SU-DHL-6 (cell line): ENCODE results near the gene HSD11B2.

Experiments used
- H2AFZ ChIP-seq: fragments of 200-600 bp; sonication (generic); 2 replicates; pipeline ENCODE4 v1.6.1; 2014; ENCODE audit warnings: low read depth, mild to moderate bottlenecking, moderate library complexity, mixed read lengths, antibody characterized with exemption, low read length; ENCODE audit not compliant: severe bottlenecking
- H3F3A ChIP-seq: fragments of 200-600 bp; shearing (Covaris generic); 2 replicates; pipeline ENCODE4 v1.6.0; 2016; ENCODE audit warnings: antibody characterized with exemption, mild to moderate bottlenecking; ENCODE audit not compliant: insufficient read depth
- H3K27ac ChIP-seq: fragments of 200-600 bp; sonication (generic); 2 replicates; pipeline ENCODE4 v1.5.1; 2016; ENCODE audit warnings: low read depth, mild to moderate bottlenecking, low read length, moderate library complexity, mixed read lengths
- H3K27me3 ChIP-seq: fragments of 200-600 bp; sonication (generic), shearing (Covaris generic); 2 replicates; pipeline ENCODE4 v1.6.0; 2014; ENCODE audit warnings: mild to moderate bottlenecking, low read length
- H3K36me3 ChIP-seq: fragments of 200-600 bp; sonication (generic); 2 replicates; pipeline ENCODE4 v1.6.1; 2014; ENCODE audit warnings: mild to moderate bottlenecking, low read length, mixed read lengths
- H3K4me2 ChIP-seq: fragments of 300-600, 200-600 bp; shearing (Covaris generic), sonication (generic); 2 replicates; pipeline ENCODE4 v1.6.0; 2014; ENCODE audit warnings: low read length, low read depth, mild to moderate bottlenecking; ENCODE audit not compliant: poor library complexity, severe bottlenecking
- H3K4me3 ChIP-seq: fragments of 200-600 bp; sonication (generic); 2 replicates; pipeline ENCODE4 v1.5.1; 2014; ENCODE audit warnings: antibody characterized with exemption, low read length, mild to moderate bottlenecking, mixed read lengths; ENCODE audit not compliant: insufficient read depth, poor library complexity, severe bottlenecking
- H3K79me2 ChIP-seq: fragments of 200-600 bp; sonication (generic); 2 replicates; pipeline ENCODE4 v1.6.1; 2014; ENCODE audit warnings: mild to moderate bottlenecking, low read length, moderate library complexity; ENCODE audit not compliant: insufficient read depth
- H3K9ac ChIP-seq: fragments of 200-600 bp; sonication (generic); 2 replicates; pipeline ENCODE4 v1.7.0; 2014; ENCODE audit warnings: mild to moderate bottlenecking, low read length
- H3K9me2 ChIP-seq: fragments of 200-600 bp; sonication (generic); replicated peaks from 2 replicates; pipeline ENCODE4 v1.6.1; 2014; ENCODE audit warnings: low read length; ENCODE audit not compliant: insufficient read depth
- H3K9me3 ChIP-seq: fragments of 200-600 bp; sonication (generic); 2 replicates; pipeline ENCODE4 v1.6.1; 2014; ENCODE audit warnings: low read length, mixed read lengths; ENCODE audit not compliant: insufficient read depth
- H4K20me1 ChIP-seq: fragments of 200-600 bp; sonication (generic); 2 replicates; pipeline ENCODE4 v1.6.1; 2014; ENCODE audit warnings: low read depth, mild to moderate bottlenecking, antibody characterized with exemption, low read length, moderate library complexity, mixed read lengths
- EZH2phosphoT487 ChIP-seq: fragments of 200-600 bp; sonication (generic), shearing (Covaris generic); conservative IDR thresholded peaks from 2 replicates; pipeline ENCODE4 v1.6.1; 2018; ENCODE audit warnings: mild to moderate bottlenecking, antibody characterized with exemption, low read length, moderate library complexity, mixed read lengths
- TF ChIP-seq, protein P1 (sequence below): fragments of 200-600 bp; sonication (generic); IDR thresholded peaks from one replicate; pipeline ENCODE4 v1.5.1; 2017; ENCODE audit warnings: antibody characterized with exemption, mild to moderate bottlenecking, low read length, moderate library complexity; ENCODE audit not compliant: insufficient read depth, poor library complexity, severe bottlenecking

HSD11B2 gene

GRCh38 chr16:67454852-67455251 is 23.9 kb downstream of the HSD11B2 start:
- no peak overlapping the region for H3K27ac ChIP-seq
- H3K9ac ChIP-seq: no peak overlapping the region
- H3K27me3 ChIP-seq: no peaks in the 10 kb centered on the region
- no peaks in the 10 kb centered on the region for H3K36me3 ChIP-seq
- no peak overlapping the region for H3K4me3 ChIP-seq
- H3K9me3 ChIP-seq: no peaks in the 10 kb centered on the region
- H2AFZ ChIP-seq: no peak overlapping the region
- no peaks in the 10 kb centered on the region for H3K9me2 ChIP-seq
- H3K79me2 ChIP-seq: no peaks in the 10 kb centered on the region; the same call in 1 of the 2 replicates
- H4K20me1 ChIP-seq: no peaks in the 10 kb centered on the region
- no peak overlapping the region for H3K4me2 ChIP-seq
- TF ChIP-seq, protein P1, sequence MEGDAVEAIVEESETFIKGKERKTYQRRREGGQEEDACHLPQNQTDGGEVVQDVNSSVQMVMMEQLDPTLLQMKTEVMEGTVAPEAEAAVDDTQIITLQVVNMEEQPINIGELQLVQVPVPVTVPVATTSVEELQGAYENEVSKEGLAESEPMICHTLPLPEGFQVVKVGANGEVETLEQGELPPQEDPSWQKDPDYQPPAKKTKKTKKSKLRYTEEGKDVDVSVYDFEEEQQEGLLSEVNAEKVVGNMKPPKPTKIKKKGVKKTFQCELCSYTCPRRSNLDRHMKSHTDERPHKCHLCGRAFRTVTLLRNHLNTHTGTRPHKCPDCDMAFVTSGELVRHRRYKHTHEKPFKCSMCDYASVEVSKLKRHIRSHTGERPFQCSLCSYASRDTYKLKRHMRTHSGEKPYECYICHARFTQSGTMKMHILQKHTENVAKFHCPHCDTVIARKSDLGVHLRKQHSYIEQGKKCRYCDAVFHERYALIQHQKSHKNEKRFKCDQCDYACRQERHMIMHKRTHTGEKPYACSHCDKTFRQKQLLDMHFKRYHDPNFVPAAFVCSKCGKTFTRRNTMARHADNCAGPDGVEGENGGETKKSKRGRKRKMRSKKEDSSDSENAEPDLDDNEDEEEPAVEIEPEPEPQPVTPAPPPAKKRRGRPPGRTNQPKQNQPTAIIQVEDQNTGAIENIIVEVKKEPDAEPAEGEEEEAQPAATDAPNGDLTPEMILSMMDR: no peak
- TF ChIP-seq EZH2phosphoT487: no peak
- no peaks in the 10 kb centered on the region for H3F3A ChIP-seq

DNA sequence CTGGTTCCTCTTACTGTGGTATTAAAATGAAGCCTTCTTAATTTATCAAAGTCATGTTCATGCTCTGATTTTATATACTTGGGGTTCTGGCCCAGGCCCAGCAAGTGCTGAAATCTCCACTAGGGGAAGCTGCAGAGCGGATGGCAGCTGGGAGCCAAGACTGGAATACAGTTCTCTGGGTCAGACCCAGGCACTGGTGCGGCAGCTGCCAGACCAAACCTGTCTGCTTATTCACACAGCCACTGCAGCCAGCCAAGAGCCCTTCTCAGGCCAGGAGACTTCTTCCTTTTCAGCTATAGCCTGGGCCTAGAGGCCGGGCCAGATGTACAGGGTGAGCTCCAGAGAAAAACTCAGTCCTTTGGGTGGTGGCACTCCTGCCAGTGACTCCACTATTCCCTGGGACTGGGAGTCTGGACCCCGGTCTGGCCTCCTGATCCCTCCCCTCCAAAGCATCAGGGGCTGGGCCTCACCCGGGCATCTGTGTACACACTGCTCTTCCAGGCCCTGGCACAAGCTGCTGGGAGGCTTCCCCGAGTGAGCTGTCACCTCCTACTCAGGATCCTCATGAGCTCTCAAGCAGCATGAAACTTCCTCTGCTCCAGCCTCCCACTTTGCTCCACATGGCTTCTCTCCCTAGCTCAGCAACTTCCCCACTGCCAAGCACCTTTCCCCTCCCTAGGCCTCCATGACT is 25.6 kb downstream of the HSD11B2 start:
- no peak for TF ChIP-seq EZH2phosphoT487
- Histone ChIP-seq H3K9me2 (no peaks in the 10 kb centered on the region), H3K27ac (no peak overlapping the region), H3F3A (no peaks in the 10 kb centered on the region), H3K36me3 (no peaks in the 10 kb centered on the region), H2AFZ (no peak overlapping the region), H3K9ac (no peak overlapping the region), H3K27me3 (no peaks in the 10 kb centered on the region), H3K4me2 (no peak overlapping the region), H3K4me3 (no peak overlapping the region), H3K9me3 (no peaks in the 10 kb centered on the region), H3K79me2 (peaks cover 8% of the 10 kb centered on the region), H4K20me1 (no peaks in the 10 kb centered on the region)

DNA sequence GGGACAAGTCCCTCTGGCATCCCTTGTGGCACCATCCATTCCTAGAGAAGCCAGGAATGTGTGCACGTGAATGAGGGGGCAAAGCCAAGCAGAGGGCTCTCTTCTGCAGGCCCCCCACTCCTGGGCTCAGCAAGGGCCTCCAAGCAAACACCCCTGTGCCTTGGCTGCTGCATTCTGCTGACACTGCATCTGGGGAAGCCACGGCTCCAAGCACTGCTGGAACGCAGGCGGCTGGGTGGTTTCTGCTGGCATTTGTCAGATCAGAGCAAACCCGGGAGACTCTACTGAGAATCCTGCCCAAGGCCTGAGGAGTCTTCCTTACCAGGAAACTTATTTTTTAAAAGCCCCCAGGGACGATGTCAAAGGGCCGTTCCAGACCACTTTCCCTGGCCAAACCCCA is 26.7 kb downstream of the HSD11B2 start:
- Histone ChIP-seq H4K20me1 (no peaks in the 10 kb centered on the region), H3K27ac (no peak overlapping the region), H3K27me3 (no peaks in the 10 kb centered on the region), H3K4me2 (no peak overlapping the region), H3K4me3 (no peak overlapping the region), H3K9ac (no peak overlapping the region), H3F3A (no peaks in the 10 kb centered on the region), H3K9me3 (no peaks in the 10 kb centered on the region), H3K9me2 (no peaks in the 10 kb centered on the region), H3K36me3 (no peaks in the 10 kb centered on the region), H3K79me2 (peaks cover 17% of the 10 kb centered on the region), H2AFZ (no peak overlapping the region)
- TF ChIP-seq EZH2phosphoT487: no peak
- TF ChIP-seq, protein P1: no peak

GRCh38 chr16:67458121-67458641 is 27.3 kb downstream of the HSD11B2 start:
- H3K79me2 ChIP-seq: peaks cover 23% of the 10 kb centered on the region
- no peaks in the 10 kb centered on the region for H3K9me3 ChIP-seq
- H3K4me3 ChIP-seq: no peak overlapping the region
- no peaks in the 10 kb centered on the region for H4K20me1 ChIP-seq
- H3K9ac ChIP-seq: no peak overlapping the region
- TF ChIP-seq EZH2phosphoT487: no peak
- TF ChIP-seq, protein P1: no peak
- no peaks in the 10 kb centered on the region for H3K27me3 ChIP-seq
- H3K36me3 ChIP-seq: no peaks in the 10 kb centered on the region
- H3K4me2 ChIP-seq: no peak overlapping the region
- no peaks in the 10 kb centered on the region for H3F3A ChIP-seq
- no peak overlapping the region for H2AFZ ChIP-seq
- no peaks in the 10 kb centered on the region for H3K9me2 ChIP-seq
- H3K27ac ChIP-seq: no peak overlapping the region
